ENCODE data around the gene HDGFL1.

The HDGFL1 gene

DNA sequence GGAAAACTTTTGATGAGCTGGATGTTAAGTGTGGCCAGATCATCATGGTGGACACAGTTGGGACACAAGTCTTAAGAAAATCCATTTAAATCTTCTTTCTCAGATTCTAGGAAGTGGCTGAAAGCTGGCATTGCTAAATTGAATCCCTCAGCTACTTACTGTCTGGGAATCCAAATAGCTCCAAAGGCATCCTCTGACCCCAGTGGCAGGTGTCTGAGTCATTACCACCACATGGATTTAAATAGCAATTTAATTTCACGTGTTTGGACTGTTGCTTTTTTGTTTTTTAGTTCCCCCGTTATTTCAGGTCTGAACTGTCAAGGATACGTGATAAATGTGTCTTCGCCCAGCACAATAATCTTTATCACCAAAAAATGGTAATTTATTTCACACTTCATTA lies 33.2 kb upstream of the HDGFL1 start:
- Histone ChIP-seq H3K36me3 (no peaks in the 10 kb centered on the region), H3K4me3 (ENCODE audit: low read depth in 1 of 2, low read length in 1 of 2) (no peak overlapping the region), H3K9me3 (no peaks in the 10 kb centered on the region), H3K27ac (no peak overlapping the region), H3K27me3 (no peaks in the 10 kb centered on the region), H3K4me1 (ENCODE audit: control insufficient read depth in 1 of 2, insufficient read depth in 1 of 2, low read depth in 1 of 2, low read length in 1 of 2) (no peaks in the 10 kb centered on the region)
- TF ChIP-seq, protein P1, sequence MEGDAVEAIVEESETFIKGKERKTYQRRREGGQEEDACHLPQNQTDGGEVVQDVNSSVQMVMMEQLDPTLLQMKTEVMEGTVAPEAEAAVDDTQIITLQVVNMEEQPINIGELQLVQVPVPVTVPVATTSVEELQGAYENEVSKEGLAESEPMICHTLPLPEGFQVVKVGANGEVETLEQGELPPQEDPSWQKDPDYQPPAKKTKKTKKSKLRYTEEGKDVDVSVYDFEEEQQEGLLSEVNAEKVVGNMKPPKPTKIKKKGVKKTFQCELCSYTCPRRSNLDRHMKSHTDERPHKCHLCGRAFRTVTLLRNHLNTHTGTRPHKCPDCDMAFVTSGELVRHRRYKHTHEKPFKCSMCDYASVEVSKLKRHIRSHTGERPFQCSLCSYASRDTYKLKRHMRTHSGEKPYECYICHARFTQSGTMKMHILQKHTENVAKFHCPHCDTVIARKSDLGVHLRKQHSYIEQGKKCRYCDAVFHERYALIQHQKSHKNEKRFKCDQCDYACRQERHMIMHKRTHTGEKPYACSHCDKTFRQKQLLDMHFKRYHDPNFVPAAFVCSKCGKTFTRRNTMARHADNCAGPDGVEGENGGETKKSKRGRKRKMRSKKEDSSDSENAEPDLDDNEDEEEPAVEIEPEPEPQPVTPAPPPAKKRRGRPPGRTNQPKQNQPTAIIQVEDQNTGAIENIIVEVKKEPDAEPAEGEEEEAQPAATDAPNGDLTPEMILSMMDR (IDR thresholded peaks at IDR 0.05): no peak

DNA sequence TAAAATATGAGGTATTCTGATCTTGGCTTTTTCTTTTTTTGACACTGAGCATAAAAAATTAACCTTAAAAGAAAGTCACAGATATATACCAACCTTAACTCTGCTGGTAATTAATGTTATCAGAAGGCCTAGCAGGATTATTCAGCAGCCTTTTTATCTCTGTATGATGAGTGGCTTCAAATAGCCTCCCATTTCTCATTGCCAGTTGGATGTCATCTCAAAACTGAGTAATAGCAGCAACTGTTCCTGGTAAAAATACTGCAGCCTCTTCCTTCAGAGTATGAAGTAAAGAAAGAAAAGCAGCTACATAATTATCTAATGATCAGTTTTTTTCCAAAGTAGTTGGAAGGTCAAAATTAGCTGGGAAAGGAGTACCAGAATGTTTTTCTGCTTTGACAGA lies 24.9 kb upstream of the HDGFL1 start:
- no peak overlapping the region for H3K4me3 ChIP-seq (ENCODE audit: low read depth in 1 of 2, low read length in 1 of 2)
- no peaks in the 10 kb centered on the region for H3K4me1 ChIP-seq (ENCODE audit: control insufficient read depth in 1 of 2, insufficient read depth in 1 of 2, low read depth in 1 of 2, low read length in 1 of 2)
- no peaks in the 10 kb centered on the region for H3K36me3 ChIP-seq
- no peaks in the 10 kb centered on the region for H3K27me3 ChIP-seq
- H3K27ac ChIP-seq: no peak overlapping the region
- H3K9me3 ChIP-seq: no peaks in the 10 kb centered on the region
- TF ChIP-seq, protein P1 (IDR thresholded peaks at IDR 0.05): no peak

DNA sequence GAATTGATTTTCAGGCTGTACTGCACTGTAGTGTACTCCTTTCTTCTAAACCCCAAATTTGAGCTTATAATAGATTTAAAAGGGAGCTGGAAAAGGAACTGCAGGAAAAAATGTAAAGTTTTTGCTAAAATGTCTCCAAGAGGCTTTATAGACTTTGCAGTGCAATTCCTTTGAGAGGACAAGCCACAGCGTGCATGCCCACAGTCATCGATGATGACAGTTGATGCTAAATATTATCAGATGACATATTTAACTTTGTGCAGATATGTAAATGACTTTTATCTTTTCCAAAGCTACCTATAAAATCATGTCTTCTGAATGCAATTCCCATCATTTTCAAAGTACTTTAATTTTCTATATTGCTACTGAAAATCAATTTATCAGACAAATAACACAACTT lies 24.3 kb upstream of the HDGFL1 start:
- Histone ChIP-seq H3K27ac (no peak overlapping the region), H3K9me3 (no peaks in the 10 kb centered on the region), H3K4me3 (ENCODE audit: low read depth in 1 of 2, low read length in 1 of 2) (no peak overlapping the region), H3K4me1 (ENCODE audit: control insufficient read depth in 1 of 2, insufficient read depth in 1 of 2, low read depth in 1 of 2, low read length in 1 of 2) (no peaks in the 10 kb centered on the region), H3K27me3 (no peaks in the 10 kb centered on the region), H3K36me3 (no peaks in the 10 kb centered on the region)
- TF ChIP-seq, protein P1 (IDR thresholded peaks at IDR 0.05): no peak

DNA sequence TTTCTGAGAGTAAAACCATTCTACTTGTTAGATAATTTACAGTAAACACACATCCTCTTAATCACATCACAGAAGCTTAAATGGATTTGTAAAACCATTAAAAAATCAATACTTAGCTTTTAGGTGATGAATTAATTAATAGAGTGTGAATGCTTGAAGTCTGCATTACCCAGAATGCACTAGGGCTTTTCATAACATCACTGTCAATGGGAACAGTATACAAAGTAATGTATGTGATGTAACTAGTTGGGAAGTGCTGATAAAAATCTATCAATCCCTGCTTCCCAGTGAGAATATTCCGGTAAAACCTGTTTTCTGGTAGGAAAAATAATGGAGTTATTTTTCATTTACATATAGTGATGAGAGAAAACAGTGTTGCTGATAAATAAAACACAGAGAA lies 23.1 kb upstream of the HDGFL1 start:
- Histone ChIP-seq H3K36me3 (no peaks in the 10 kb centered on the region), H3K27me3 (no peaks in the 10 kb centered on the region), H3K4me3 (ENCODE audit: low read depth in 1 of 2, low read length in 1 of 2) (no peak overlapping the region), H3K9me3 (no peaks in the 10 kb centered on the region), H3K27ac (no peak overlapping the region), H3K4me1 (ENCODE audit: control insufficient read depth in 1 of 2, insufficient read depth in 1 of 2, low read depth in 1 of 2, low read length in 1 of 2) (no peaks in the 10 kb centered on the region)
- TF ChIP-seq, protein P1 (IDR thresholded peaks at IDR 0.05): no peak

DNA sequence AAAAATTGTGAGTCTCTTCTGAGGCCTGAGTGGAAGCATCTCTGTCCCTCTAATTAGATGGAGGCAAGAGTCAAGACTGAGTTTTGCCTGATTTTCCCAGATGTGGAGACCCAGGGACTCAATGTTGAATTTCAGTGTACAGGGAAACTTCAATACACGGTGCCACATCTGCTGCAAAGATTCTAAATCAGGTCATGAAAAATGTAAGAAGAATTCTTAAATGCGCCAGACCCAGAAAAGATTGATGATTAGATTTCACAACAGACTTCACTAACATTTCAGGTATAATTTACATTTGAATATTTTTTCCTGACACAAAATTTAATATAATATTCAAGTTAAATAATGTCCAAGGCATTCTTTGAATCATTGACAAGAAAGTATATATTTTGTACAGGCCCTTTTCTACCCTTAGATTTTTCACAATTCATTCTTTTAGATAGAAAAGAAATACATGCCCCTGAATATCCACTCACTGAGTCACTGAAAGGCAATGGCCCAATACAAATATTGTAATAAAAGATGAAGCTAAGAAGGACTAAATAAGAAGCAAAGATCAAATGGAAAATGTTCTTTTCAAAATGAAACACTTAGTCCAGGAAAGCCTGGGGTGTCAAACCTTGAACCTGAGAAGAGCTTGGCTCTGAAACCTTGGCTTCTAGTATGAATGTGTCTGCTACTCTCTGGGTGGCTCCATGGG lies 18.2 kb upstream of the HDGFL1 start:
- H3K36me3 ChIP-seq: no peaks in the 10 kb centered on the region
- no peak overlapping the region for H3K4me3 ChIP-seq (ENCODE audit: low read depth in 1 of 2, low read length in 1 of 2)
- no peaks in the 10 kb centered on the region for H3K9me3 ChIP-seq
- no peak overlapping the region for H3K27ac ChIP-seq
- no peaks in the 10 kb centered on the region for H3K27me3 ChIP-seq
- H3K4me1 ChIP-seq (ENCODE audit: control insufficient read depth in 1 of 2, insufficient read depth in 1 of 2, low read depth in 1 of 2, low read length in 1 of 2): no peaks in the 10 kb centered on the region
- TF ChIP-seq, protein P1 (IDR thresholded peaks at IDR 0.05): no peak
